IPS-15b (cell line): ENCODE results near the gene TRPV4.

Experiments
- H3K27me3 ChIP-seq: one replicate; pipeline ENCODE4 v1.6.1; 2013; ENCODE audit warnings: low read length; ENCODE audit not compliant: control insufficient read depth, insufficient read depth
- H3K36me3 ChIP-seq: one replicate; pipeline ENCODE4 v1.6.1; 2013; ENCODE audit warnings: low read length; ENCODE audit not compliant: control insufficient read depth, insufficient read depth
- H3K4me1 ChIP-seq: one replicate; pipeline ENCODE4 v1.6.1; 2013; ENCODE audit warnings: mild to moderate bottlenecking, low read length; ENCODE audit not compliant: control insufficient read depth, insufficient read depth
- H3K4me3 ChIP-seq: one replicate; pipeline ENCODE4 v1.5.1; 2013; ENCODE audit warnings: low read depth, low read length
- H3K9ac ChIP-seq: one replicate; pipeline ENCODE4 v1.6.1; 2013; ENCODE audit warnings: low read depth, mild to moderate bottlenecking, low read length
- H3K9me3 ChIP-seq: one replicate; pipeline ENCODE4 v1.6.1; 2013; ENCODE audit warnings: mild to moderate bottlenecking, low read length; ENCODE audit not compliant: control insufficient read depth, insufficient read depth

TRPV4 gene

GRCh38 chr12:109795023-109795422 lies 38.2 kb downstream of the TRPV4 start:
- Histone ChIP-seq H3K36me3 (no peaks in the 10 kb centered on the region), H3K9me3 (no peaks in the 10 kb centered on the region), H3K27me3 (no peaks in the 10 kb centered on the region), H3K4me3 (no peak overlapping the region), H3K4me1 (no peaks in the 10 kb centered on the region), H3K9ac (no peak overlapping the region)

- Histone ChIP-seq H3K36me3 (no peaks in the 10 kb centered on the region), H3K9me3 (no peaks in the 10 kb centered on the region), H3K4me1 (no peaks in the 10 kb centered on the region), H3K4me3 (no peak overlapping the region), H3K27me3 (no peaks in the 10 kb centered on the region), H3K9ac (no peak overlapping the region)
These were observed 39.2 kb downstream of the TRPV4 start for GRCh38 chr12:109793826-109794501.

- Histone ChIP-seq H3K4me1 (no peaks in the 10 kb centered on the region), H3K4me3 (no peak overlapping the region), H3K27me3 (no peaks in the 10 kb centered on the region)
These were observed 39.8 kb downstream of the TRPV4 start for GRCh38 chr12:109793411-109793810.

GRCh38 chr12:109792992-109793391 lies 40.2 kb downstream of the TRPV4 start:
- H3K27me3 ChIP-seq = no peaks in the 10 kb centered on the region

More at GRCh38 chr12:109793411-109793810, 39.8 kb downstream of the TRPV4 start:
- H3K9me3 ChIP-seq = no peaks in the 10 kb centered on the region
- no peak overlapping the region for H3K9ac ChIP-seq
- no peaks in the 10 kb centered on the region for H3K36me3 ChIP-seq

GRCh38 chr12:109789526-109790048 lies 43.6 kb downstream of the TRPV4 start:
- Histone ChIP-seq H3K36me3 (no peaks in the 10 kb centered on the region), H3K27me3 (no peaks in the 10 kb centered on the region), H3K4me1 (no peaks in the 10 kb centered on the region), H3K4me3 (no peak overlapping the region), H3K9ac (no peak overlapping the region), H3K9me3 (no peaks in the 10 kb centered on the region)

More at GRCh38 chr12:109792992-109793391, 40.2 kb downstream of the TRPV4 start:
- no peaks in the 10 kb centered on the region for H3K36me3 ChIP-seq
- no peak overlapping the region for H3K9ac ChIP-seq
- no peak overlapping the region for H3K4me3 ChIP-seq
- H3K4me1 ChIP-seq = no peaks in the 10 kb centered on the region
- no peaks in the 10 kb centered on the region for H3K9me3 ChIP-seq

GRCh38 chr12:109786799-109787198 lies 46.4 kb downstream of the TRPV4 start:
- H3K9me3 ChIP-seq = no peaks in the 10 kb centered on the region
- H3K9ac ChIP-seq = no peak overlapping the region
- no peaks in the 10 kb centered on the region for H3K4me1 ChIP-seq
- H3K27me3 ChIP-seq = no peaks in the 10 kb centered on the region
- no peaks in the 10 kb centered on the region for H3K36me3 ChIP-seq
- H3K4me3 ChIP-seq = no peak overlapping the region

- H3K9me3 ChIP-seq = no peaks in the 10 kb centered on the region
- no peaks in the 10 kb centered on the region for H3K36me3 ChIP-seq
- H3K4me3 ChIP-seq = no peak overlapping the region
- no peaks in the 10 kb centered on the region for H3K4me1 ChIP-seq
- no peak overlapping the region for H3K9ac ChIP-seq
- H3K27me3 ChIP-seq = no peaks in the 10 kb centered on the region
These were observed 47.3 kb downstream of the TRPV4 start for GRCh38 chr12:109785854-109786253.

GRCh38 chr12:109783965-109784244 lies 49.3 kb downstream of the TRPV4 start:
- no peak overlapping the region for H3K9ac ChIP-seq
- H3K9me3 ChIP-seq = no peaks in the 10 kb centered on the region
- no peaks in the 10 kb centered on the region for H3K4me1 ChIP-seq
- no peak overlapping the region for H3K4me3 ChIP-seq
- H3K27me3 ChIP-seq = no peaks in the 10 kb centered on the region
- no peaks in the 10 kb centered on the region for H3K36me3 ChIP-seq

- no peak overlapping the region for H3K4me3 ChIP-seq
- H3K9ac ChIP-seq = no peak overlapping the region
- H3K9me3 ChIP-seq = no peaks in the 10 kb centered on the region
- H3K4me1 ChIP-seq = no peaks in the 10 kb centered on the region
- H3K27me3 ChIP-seq = no peaks in the 10 kb centered on the region
- H3K36me3 ChIP-seq = no peaks in the 10 kb centered on the region
These were observed 49.8 kb downstream of the TRPV4 start for GRCh38 chr12:109783135-109783964.

- no peak overlapping the region for H3K9ac ChIP-seq
- H3K9me3 ChIP-seq = no peaks in the 10 kb centered on the region
- no peak overlapping the region for H3K4me3 ChIP-seq
- no peaks in the 10 kb centered on the region for H3K27me3 ChIP-seq
- H3K36me3 ChIP-seq = no peaks in the 10 kb centered on the region
- H3K4me1 ChIP-seq = no peaks in the 10 kb centered on the region
These were observed 50.9 kb downstream of the TRPV4 start for GRCh38 chr12:109782326-109782703.

GRCh38 chr12:109781668-109782325 lies 51.4 kb downstream of the TRPV4 start:
- Histone ChIP-seq H3K27me3 (no peaks in the 10 kb centered on the region), H3K4me3 (no peak overlapping the region), H3K9ac (no peak overlapping the region), H3K9me3 (no peaks in the 10 kb centered on the region), H3K36me3 (no peaks in the 10 kb centered on the region), H3K4me1 (no peaks in the 10 kb centered on the region)
